GM21423 (cell line): ENCODE results near the gene WSCD2.

Source experiments
- ATAC-seq: cut with Tn5 transposase; IDR thresholded peaks from one replicate; pipeline ENCODE4 v1.9.1; 2021; ENCODE audit warnings: mild to moderate bottlenecking, moderate library complexity; ENCODE audit not compliant: unreplicated experiment

Gene WSCD2

DNA sequence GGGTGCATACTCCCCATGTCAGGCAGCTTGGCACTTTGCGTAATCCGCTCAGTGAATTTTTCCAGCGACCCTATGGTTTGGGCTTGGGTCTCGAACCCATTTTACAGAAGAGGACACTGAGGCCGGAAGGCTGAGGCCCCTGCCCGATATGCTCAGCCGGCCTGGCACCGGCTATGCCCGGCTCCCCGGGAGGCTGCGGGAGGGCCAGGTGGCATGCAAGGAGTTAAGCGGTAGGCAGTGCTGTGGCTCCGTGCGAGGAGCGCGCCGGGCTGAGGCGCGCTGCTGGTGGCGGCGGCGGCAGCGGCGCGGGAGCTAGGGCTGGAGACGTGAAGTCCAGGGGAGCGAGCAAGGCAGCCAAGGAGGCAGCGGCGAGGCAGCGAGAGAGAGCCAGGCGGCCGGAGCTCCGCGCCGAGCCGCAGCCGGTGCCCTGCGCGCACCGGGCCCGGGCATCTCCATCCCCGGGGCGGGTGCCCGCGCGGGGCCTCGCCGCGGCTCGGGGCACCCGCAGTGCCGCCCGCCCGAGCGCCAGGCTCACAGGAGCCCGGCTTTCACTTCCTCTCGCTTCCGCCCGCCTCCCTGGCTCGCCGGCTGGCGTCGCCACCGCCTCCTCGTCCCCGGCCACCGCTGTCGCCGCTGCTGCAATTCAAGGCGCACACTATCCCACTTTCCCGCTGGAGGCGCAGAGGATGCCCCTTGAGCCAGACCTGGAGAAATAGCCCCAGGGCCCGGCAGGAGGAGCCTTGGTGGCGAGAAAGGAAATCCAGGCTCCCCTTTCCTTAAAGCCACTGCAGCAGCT lies at the start of gene WSCD2:
Gene WSCD2, plus strand, starts transcription at position 272 of the 796 bp plus-strand sequence. CDS start 66,545 bp downstream, outside the sequence.
- ATAC-seq: no peak

DNA sequence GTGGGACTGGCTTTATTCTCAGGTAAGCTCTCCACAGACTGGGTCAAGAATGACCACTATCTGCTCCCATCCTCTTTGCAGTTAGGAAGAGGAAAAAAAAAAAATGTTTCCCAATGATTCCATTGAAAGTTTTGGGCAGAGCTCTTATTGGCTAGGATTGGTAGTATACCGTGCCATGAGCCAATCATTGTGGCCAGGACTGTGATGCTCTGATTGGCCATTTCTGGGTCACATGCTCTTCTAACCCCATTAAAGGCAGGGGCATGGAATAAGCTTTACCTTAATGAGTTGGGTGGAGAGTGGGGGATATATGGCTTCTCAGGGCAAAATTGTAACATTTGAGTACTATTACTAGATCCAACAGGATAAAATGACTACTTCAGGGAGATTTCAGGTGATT lies 49.4 kb upstream of the WSCD2 start:
- ATAC-seq: no peak

DNA sequence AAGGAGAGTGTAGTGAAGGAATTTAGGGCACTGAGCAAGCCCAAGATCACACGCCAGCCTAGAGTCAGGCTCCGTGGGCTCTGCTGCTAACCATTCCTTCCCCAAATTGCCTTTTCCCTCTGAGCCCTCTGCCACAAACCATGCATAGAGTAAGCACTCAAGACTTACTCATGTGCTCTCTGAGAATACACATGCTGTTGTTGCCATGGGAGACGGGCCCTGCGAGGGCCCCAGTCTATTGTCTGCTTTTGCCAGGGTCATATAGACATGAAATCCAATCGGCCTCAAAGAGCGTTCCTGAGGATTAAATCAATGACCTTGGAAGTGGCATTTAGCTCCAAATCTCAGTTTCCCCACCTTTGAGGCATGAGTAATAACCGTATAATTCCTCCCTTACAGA lies 48.7 kb upstream of the WSCD2 start:
- ATAC-seq: no peak

DNA sequence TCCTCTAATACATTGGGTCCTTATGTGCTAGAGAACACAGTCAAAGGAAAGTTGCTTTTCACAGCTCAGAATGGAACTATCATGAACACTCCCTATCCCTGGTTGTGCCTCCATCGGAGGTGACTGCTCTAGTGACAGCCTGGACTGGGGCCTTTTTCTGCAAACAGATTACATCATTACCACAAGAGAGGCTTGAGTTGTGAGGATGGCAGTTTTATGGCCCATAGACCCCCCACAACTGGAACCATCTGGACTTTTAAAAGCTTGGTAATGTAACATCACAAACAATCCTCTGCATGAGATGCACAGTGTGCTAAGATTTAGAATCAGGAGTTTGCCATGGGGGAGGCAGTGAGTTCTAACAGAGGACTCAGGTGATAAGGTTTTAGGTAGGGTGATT lies 46.6 kb upstream of the WSCD2 start:
- ATAC-seq: no peak

DNA sequence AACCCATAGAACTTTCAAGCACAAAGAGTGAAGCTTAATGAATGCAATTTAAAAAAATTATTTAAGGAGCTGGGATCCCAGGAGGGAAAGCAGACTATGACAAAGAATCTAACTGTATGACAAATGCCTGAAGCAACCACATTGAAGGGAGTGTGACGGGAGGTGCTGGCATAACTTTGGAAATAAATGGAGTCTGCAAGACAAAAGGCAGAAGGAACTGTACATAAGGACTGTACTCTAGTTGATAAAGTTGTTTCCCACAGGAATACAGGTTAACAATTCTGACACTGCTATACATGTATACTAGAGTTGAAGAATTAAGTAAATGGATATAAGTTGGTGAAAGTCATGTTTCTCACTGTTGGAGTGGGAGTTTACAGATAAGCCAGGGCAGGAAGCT lies 41.2 kb upstream of the WSCD2 start:
- ATAC-seq: no peak

DNA sequence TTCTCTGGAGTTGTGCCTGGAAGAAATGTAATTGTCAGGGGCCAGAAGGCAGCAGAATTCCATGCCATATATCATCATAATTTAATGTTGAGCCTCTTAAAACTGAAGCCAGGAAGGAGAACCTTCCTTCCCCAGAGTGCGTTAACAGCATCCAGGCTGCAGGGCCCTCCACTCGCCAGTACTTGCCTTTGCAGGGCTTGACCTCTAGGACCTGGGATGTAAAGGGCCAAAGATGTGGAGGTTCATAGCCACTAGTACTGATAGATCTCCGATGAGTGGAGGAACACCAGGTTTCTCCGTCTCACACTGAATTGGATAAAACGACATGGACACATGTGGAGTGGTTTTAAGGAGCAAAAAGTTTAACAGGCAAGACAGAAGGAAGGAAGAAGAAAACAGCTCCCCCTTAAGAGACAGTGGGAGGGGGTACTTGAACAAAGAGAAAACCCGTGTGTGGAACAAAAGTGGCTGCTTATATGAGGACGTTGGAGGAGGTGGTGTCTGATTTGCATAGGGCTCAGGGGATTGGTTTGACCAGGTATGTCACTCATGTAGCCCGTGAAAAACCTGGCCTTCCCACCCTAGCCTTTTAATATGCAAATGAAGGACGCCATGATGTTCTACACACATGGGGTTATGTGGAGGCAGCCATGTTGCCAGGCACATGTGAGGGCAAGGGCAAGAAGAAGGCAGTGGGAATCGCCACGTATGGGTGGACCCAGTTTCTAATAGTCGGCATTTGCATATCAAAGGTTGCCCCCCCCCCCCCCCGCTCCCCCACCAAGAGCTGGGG lies 38.8 kb upstream of the WSCD2 start:
- no peak for ATAC-seq

DNA sequence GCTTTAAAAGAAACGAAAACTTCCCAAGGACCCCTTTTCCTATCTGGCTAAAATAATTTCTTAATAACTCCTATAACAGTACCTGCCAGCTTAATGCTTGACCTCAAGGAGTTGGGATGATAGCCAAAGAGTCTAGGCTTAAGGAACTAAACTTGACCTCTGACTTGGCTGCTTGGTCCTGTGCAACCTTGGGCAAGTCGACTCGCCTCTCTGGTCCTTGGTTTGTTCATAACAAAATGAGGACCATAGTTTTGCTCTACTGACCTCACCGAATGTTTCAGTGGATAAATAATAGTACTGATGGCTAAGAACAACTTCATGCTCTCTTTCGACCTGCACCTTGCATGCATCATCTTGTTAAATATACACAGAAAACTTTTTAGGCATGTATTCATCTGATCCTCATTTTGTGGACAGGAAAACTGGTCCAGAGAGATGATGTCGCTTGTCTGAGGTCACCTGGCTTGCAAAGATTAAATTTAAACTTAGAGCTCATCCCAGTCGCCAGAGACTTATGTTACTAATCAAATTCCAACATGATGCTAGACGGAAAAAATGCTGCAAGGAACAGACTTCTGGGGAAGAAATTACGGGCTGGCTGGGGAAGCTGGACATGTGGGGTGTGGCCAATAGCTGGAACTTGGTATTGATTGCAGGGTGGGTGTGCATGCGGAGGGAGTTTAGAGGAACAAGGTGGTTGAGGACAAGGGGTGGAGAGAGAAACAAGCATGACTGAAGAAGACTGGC lies 38.0 kb upstream of the WSCD2 start:
- no peak for ATAC-seq

DNA sequence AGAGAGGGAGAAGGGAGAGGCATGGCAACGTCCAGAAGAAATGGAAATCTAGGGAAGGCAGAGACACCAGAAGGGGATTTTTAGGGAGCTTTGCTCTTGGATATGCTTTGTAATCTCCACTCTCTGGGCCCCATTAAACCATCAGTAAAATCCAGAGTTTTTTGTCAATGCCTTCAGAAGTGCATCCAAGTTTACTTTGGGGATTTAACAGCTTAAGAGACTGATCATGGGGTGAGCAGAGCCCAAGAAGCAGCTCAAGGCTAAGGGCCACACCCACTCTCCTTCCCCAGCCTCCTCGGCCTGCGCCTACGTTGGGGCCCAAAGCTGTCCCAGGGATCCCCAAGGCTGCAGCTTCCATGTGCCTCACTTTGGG lies 37.4 kb upstream of the WSCD2 start:
- no peak for ATAC-seq

DNA sequence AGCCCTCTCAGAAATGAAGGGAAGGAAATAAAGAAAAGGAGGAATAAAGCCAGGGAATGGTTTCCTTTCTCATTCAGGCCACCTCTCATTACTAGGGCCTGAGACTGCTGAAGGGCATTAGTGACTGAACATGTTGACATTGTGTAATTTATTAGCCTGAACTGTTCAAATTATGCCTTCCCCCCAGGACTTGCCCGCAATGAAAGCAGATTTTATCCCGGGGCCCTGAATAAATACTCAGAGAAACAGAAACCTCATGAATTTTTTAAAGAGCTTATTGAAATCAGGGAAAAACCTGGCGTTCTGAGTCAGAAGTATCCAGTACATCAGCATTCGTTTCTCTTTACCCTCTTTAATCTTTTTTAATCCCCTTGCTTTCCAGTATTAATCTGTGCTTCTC lies 35.9 kb upstream of the WSCD2 start:
- ATAC-seq: no peak

DNA sequence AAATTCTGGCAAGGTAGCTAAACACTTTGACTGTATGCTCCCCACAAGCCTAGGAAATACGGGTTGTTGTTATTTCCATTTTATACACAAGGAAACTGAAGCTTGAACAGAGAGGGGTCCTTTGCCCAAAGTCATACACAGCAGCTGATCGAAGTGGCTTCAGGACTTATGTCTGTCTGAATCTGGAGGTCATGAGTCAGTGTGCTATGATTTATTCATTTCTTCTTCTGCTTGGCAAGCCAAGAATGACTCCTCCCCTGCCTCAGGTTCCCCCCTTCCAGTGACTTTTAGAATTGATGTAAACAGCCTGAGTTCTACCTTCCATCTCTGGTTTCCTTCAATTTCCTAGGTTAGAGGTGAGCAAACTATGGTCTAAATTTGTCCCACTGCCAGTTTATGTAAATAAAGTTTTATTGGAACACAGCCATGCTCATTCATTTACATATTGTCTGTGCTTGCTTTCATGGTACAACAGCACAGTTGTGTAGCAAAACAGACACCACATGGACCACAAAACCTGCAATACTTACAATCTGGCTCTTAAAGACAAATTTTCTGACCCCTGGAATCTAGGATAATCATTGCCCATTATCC lies 34.9 kb upstream of the WSCD2 start:
- no peak for ATAC-seq

DNA sequence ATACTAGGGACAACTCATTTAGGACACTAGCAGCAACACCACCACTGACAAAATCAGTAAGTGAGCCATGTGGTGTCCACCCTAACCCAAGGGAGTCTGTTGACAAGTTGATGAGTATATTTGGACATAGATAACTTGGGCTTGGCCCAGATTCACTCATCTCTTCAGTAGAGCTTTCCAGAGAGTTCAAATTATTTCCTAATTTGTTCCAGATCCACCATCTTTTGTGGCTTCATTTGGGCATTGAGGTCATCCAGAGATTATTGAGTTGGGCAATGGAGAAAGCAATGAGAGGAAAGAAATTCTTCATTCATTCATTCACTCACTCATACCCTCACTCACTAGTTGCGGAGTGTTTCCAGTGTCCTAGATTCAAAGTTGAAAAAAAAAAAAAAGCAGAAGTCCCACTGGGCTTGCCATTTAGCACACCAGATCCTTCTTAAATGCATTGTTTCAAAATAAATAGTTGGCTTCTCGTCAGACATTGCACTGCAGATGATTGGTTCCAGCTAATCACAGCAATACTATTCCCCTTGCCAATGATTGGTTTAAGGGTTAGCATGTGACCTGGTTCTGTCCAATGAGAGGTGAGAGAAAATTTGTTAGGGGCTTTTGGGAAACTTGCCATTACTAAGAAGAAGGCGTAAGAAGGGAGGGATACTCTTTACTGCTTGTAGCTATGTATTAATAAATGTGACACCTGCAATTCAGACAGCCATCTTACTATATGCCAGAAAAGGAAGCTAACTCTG lies 31.8 kb upstream of the WSCD2 start:
- no peak for ATAC-seq

DNA sequence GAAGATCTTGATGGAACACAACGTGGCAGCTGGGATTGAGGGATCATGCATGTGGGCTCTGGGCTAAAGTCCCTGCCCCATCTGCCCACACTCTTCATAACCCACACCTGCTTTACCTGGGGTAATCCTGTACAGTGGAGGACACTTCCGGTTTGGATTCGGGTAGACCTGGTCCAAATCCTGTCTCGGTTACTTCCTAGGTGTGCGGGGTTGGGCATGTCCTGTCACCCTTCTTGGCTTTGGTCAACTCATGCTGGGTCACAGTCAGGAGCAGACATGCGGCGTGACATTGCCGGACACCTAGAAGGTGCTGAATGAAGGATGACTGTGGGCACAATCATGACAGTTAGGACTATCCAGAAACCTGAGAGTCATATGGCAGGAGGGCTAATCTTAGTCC lies 30.7 kb upstream of the WSCD2 start:
- ATAC-seq: no peak

DNA sequence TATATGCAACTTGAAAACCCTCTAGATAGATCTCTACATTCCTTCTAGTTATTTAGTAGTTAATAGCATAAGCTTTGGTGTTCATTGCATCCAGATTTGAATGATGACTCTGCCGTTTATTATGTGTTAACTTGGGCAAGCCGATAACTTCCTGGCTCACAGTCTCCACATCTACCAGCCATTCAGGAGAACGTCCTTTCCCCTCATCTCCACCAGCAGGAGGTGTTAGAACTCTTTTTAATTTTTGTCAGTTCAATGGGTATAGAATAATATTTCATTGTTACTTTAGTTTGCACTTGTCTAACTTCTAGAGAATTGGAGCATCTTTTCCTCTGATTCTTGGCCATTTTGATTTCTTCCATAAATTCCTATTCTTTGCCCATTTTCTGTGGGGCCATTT lies 30.0 kb upstream of the WSCD2 start:
- no peak for ATAC-seq

DNA sequence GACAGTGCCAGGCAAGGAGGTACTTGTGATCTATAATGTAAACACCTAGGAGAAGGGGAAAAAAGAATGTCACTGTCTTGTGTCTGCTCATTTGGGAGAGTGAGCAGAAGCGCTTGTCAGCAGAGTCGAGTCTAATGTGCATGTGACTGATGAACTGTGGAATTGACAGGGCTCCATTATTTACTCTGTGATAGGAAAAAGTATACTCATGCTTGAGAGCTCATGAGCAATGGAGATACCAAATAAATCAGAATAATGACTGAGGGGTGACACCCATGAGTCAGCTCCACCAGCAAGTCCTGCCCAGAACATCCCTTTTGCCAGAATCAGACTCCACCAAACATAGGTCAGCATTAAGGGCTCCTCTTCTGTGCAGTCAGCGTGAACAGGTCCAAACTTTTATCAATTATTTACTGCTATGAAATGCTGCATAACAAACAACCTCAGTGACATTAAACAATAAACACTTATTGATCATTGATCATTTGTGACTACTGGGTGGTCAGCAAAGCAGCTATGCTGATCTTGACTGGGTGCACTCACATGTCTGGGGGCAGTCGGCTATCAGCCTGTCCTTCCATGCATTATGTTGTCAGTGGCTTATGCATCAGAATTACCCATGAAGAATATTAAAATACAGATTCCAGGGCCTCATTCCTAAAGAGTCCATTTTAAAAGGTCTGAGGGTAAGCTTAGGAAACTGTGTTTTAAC lies 29.2 kb upstream of the WSCD2 start:
- ATAC-seq: no peak

DNA sequence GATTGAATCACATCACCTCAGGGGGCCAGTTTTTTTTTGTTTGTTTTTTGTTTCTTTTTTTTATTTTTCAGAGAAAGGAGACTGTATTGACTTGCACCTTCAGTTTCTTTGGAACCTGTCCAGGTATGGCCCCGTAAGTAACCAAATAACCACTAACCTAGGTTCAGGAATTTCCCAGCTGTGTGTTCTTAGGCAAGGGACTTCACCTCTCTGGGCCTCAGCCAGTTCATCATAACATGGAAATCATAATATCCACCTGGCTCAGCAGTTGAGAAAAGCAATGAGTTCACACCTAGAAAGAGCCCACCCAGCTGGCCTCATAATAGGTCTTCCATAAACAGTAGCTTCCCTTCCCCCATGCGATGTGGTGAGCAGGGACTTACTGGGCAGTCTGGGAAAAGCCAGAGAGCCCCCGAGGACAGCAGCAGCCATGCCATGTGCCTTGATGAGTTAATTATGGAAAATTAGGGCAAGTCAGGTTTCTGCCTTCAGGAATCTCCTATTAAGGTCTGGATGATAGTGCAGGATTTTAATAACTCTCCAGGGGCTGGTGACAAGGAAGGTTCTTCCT lies 27.4 kb upstream of the WSCD2 start:
- ATAC-seq: no peak

DNA sequence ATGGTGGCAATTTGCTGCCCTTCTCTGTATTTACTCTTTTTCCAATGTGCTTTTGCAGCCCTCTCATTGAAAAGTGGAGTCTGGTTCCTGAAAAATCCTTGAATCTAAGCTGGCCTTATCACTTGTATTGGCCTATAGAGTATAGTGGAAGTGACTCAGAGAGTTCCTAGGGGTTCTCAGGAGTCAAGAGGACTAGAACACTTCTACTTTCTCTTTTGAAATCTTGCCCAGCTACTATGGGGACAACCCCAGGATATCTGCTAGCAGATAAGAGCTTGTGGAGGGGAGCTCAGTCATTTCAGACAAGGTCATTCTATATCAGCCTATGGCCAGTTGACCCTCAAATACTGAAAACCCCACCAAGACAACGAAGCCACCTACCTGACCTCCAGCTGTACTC lies 26.7 kb upstream of the WSCD2 start:
- no peak for ATAC-seq

DNA sequence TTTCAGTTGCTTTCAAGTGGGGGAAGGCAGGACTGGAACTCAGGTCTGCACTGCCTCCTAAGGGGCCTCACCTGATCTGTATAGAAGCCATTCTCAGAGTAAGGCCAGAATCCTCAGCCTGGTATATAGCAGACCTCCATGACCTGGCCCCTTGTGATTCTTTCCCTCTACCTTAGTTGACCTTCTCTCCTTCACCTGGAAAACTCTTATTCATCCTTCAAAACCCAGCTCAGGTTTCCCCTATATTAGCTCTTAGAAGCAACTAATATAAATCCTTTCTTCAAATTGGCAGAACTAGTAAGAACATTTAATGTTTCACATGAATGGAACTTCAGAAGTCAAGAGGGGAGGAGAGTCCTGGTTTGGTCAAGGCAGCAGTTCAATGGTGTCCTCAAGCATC lies 26.0 kb upstream of the WSCD2 start:
- no peak for ATAC-seq

DNA sequence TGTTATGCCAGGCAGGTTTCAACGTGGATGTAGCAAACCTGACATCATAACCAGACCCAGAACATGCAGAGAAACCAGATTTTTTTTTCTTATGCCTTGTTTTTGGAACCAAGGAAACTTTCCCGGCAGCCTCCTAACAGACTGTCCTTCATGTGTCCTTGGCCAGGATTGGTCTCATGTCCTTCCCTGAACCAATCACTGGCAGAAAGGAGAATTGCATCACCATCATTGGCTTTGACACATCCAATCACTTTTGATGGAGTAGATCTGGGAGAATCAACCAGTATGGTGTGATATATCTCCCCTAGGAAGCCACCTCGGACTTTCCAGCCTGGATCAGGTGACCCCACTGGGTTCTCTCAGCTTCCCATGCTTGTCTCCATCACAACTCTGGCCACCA lies 25.6 kb upstream of the WSCD2 start:
- ATAC-seq: no peak

DNA sequence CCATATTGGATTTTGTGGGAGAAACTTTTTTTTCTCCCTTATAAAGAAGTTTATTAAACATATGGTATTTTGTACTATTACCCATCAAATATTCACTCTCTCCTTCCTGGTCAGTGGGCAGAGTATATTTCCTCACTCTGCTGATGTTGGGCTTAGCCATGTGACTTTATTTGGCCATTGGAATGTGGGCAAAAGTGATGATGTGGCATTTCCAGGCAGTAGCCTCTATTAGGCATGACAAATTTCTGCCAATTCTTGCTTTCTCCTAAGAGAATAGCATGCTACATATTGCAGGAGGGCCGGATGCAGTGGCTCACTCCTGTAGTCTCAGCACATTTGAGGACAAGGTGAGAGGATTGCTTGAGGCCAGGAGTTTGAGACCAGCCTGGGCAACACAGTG lies 24.4 kb upstream of the WSCD2 start:
- no peak for ATAC-seq

DNA sequence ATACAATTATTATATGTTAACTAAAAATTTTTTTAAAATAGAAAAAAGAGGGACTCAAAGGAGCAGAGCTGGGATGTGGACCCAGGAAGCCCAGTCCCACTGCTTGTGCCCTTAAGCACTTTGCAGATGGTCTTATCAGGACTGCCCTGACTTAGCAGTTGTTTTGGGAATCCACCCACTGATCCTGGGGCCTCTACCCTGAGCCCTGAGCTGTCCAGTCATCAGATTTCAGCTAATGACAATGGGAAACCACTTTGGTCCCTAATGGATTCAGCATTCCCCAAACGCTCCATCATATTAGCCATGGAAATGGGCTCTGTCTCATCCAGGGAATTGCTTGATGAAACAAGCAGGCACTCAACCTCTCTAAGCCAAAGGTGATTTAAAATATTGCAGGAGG lies 22.5 kb upstream of the WSCD2 start:
- ATAC-seq: no peak
